HG02884 (cell line): ENCODE measurements around the gene ZBED4.

Experiments used
- ATAC-seq: cut with Tn5 transposase; IDR thresholded peaks from one replicate; pipeline ENCODE4 v1.9.1; 2021; ENCODE audit warnings: mild to moderate bottlenecking, moderate library complexity; ENCODE audit not compliant: unreplicated experiment

The ZBED4 gene

DNA sequence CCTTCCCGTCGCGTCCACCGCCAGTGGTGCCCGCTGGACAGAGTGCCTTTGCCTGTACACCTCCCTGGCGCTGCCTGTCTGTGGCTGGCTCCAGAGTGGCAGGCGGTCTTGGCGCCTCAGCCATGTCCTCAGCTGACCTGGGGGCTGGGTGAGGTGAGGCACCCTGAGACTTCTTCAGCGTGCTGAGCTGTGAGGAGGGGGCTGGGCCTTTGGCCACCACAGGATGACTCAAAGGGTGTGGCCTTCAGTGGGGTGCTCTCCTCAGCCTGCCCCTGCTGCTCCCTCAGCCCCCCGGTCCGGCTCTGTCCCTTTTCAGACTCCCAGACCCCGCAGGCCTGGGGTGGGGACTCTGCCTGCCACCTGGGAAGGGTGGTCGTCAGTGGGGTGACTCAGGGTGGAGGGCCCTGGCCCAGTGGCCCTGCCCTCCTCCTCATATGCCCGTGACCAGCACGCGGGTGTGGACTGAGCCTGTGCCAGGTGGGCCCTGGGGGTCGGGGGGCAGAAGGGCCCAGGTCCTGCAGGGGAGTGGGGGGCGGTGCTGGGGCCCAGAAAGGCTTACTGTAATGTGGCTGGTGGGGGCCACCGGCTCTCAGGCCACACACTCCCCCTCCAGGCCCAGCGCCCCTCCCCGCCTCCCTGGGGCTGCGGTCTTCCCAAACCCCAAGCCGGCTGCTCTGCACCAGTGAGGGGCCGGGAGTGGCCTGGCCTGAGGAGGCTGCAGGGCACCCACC is 80.7 kb downstream of the ZBED4 start:
- ATAC-seq = no peak

DNA sequence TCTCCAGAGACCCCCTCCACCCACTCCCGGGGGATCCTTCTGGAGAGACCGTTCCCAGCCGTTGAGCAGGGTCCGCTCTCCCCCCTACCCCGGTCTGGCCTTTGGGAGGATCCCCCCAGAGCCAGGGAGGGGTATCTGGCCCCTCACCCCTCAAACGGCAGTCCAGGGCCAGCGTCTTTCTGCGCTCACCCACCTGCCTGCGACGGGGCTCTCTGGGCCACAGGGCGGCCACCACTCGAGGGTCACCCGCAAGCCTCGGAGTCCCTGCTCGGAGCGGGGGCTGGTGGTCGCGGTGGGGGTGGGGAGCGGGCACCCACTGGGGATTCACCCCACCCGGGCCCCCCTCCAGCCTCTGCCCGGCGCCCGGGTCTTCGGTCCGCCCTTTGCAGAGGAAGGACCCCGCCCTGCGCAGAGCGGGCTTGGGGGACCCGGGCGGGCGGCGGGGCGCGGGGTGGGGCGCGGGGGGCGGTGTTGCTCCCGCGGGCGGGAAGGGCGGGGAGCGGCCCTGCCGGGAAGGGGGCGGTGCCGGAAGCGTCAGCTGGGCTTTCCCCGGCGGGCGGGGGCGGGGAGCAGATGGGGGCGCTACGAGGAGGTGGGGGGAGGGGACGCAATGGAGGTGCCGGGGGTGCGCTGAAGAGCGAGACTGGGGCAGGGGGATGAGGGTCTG is 81.4 kb downstream of the ZBED4 start:
- no peak for ATAC-seq

DNA sequence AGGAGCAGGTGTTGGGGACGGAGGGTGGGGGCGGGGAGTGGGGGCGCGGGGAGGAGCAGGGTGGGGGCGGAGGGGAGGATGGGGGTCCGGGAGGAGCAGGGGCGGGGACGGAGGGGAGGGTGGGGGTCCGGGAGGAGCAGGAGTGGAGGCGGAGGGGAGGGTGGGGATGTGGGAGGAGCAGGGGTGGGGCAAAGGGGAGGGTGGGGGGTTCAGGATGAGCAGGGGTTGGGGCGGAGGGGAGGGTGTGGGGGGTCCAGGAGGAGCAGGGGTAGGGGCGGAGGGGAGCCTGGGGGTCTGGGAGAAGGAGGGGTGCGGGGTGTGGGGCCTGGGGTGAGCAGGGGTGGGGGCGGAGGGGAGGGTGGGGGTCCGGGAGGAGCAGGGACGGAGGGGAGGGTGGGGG is 81.9 kb downstream of the ZBED4 start:
- ATAC-seq = no peak

DNA sequence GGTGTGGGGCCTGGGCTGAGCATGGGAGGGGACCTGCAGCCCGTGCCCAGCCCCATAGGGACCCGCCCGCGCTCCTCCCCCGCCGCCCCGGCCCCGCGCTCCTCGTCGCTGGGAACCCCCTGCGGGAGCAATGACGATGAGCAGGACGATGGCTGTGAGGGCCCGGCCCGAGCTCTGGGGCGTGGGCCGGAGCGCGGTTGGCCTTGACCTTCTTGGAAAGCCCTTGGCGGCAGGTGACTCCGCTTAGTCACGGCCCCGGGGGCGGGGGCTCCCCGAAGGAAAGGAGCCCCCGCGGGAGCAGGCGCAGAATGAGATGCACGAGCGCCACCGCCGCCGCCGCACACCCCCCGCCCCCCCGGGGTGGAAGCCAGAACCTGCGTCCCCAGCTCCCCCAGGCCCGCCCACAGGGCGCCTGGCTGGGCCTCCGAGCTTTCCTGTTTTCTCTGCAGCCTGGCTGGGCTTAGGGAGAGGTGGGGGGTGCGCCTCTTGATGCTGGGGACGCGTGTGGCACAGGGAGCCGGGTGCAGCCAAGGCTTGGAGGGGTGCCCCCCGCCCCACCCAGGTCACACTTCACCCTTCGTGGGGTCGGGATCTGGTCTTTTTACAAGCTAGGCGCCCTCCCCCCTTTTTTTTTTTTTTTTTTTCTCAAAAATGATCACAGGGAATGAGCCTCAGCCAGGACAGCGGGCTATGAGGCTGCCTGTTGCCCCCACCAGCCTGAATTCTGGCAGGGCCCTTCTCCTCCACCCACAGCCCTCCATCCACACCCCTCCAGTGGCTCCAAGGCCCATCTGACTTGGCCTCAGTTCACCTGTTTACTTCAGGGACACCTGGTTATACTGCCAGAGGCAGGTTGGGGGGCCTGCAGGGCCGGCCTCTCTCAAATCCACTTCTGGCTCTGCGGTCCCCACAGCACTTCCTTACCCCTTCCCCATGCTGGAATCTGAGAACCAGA is 82.7 kb downstream of the ZBED4 start:
- peak; percentile 57 for ATAC-seq

DNA sequence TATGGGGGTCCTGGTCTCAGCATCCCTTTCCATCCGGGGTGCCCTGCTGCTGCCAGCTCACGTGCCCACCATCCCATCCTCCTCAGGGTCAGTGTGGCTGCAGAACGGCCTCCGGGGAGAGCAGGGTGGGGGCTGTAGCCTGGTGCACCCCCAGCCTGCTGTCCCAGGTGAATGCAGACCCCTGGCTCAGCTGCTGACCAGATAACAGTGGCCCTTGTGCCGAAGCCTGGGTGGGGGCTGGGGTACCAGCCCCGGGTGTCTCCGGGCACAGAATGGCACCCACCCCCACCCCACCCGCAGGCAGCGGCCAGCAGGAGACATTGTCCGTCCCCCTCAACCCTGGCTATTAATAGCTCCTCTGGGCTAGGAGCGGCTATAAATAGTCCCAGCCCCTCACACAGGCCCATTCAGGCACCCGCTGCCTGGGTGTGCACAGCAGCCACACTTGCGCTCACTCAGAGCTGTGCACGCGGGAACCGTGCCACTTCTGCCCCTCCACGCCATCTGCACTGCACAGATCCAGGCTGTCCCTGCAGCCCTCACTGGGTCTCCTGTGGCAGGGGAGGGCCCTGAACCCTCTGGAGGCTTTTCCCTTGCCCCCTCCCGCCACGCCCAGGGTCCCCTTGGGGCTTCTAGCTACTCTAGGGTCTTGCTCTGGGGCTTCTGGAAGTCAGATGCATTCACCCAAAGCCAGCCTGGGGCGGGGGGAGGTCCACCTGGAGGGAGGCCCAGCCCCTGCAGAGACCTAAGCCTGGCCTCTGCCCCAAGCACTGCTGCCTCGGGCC is 83.5 kb downstream of the ZBED4 start:
- ATAC-seq = no peak

DNA sequence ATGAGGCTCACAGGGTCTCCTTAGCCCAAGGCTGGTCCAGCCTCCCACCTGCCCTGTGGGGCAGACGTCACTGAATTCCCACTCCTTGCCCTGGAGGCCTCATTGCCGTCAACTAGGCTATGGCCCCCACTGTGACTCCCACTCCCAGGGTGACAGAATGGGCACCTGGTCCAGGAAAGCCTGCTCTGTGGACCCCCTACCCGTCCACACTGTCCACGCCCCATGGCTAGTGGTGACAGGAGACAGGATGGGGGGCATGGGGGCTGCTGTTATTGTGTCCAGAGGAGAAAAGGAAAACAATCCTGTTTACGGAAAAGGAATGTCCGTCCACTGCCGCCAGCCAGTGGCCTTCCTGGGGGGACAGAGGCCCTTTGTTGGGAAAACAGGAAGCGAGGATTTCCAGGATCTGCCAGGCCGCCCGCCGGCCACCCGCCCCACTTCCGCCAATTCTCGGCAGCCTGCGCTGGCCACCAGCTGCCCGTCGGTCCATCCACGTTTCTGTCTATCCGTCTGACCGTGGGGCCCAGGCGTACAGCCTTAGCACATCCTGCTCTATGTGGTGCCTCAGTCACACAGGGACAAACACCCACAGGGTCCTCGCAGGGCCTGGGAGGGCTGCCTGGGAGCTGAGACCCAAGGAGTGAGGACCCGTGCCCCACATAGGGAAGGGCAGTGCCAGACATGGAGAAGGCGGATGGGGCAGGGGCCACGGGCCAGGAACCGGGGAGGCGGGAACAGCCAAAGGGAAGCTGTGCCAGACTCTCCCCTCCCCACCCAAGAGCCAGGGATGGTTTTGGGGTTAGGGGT is 84.3 kb downstream of the ZBED4 start:
- no peak for ATAC-seq

DNA sequence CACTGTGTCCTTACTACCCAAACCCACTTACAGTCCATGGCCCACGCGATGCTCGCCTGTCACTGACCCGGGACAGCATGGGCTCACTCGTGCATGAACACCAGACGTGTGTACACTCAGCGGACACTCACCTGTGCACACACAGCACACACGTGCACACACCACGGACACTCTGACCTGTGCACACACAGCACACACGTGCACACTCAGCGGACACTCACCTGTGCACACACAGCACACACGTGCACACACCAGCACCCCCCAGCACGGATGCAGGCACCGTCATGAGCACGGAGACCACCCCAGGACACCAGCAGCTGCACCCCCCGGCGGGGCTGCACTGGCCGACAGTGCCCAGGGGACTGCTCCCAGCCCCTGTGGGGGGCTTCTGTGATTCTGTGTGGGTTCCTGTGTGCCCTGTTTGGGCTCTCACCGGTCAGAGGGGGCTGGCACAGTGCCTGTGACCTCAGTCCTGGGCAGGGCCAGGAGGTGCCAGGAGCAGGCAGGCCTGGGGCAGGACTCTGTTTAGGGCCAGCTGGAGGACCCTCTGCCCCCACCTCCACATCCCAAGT is 85.0 kb downstream of the ZBED4 start:
- no peak for ATAC-seq
